GM18502 (cell line): ENCODE measurements around the gene CD200.
"Not testable (repeated sequence)": the region's sequence is repeated elsewhere in the genome, so short reads cannot be mapped to it uniquely, and the experiment has no call there.

Experiments used
- ATAC-seq: cut with Tn5 transposase; IDR thresholded peaks from one replicate; pipeline ENCODE4 v1.9.1; 2021; ENCODE audit warnings: mild to moderate bottlenecking; ENCODE audit not compliant: unreplicated experiment, poor library complexity

Gene CD200

GRCh38 chr3:112354642-112355306 is 21.8 kb downstream of the CD200 start:
- no peak for ATAC-seq

- no peak for ATAC-seq
Observed at GRCh38 chr3:112355307-112355687, 22.3 kb downstream of the CD200 start.

GRCh38 chr3:112357930-112358780 is 25.2 kb downstream of the CD200 start:
- ATAC-seq: peak; percentile 56

GRCh38 chr3:112360561-112360960 is 27.6 kb downstream of the CD200 start:
- no peak for ATAC-seq

GRCh38 chr3:112362221-112362620 is 29.3 kb downstream of the CD200 start:
- no peak for ATAC-seq

GRCh38 chr3:112364291-112364690 is 31.3 kb downstream of the CD200 start:
- ATAC-seq: peak; percentile 60

GRCh38 chr3:112365035-112365434 is 32.1 kb downstream of the CD200 start:
- no peak for ATAC-seq

- no peak for ATAC-seq
Observed at GRCh38 chr3:112365636-112366035, 32.7 kb downstream of the CD200 start.

- no peak for ATAC-seq
Observed at GRCh38 chr3:112366522-112366921, 33.6 kb downstream of the CD200 start.

- ATAC-seq: no peak
Observed at GRCh38 chr3:112371569-112371968, 38.6 kb downstream of the CD200 start.

GRCh38 chr3:112372396-112372795 is 39.4 kb downstream of the CD200 start:
- ATAC-seq: no peak

- no peak for ATAC-seq
Observed at GRCh38 chr3:112373476-112373875, 40.5 kb downstream of the CD200 start.

- no peak for ATAC-seq
Observed at GRCh38 chr3:112373924-112374323, 41.0 kb downstream of the CD200 start.

GRCh38 chr3:112374333-112374734 is 41.4 kb downstream of the CD200 start:
- ATAC-seq: no peak

GRCh38 chr3:112375117-112375516 is 42.2 kb downstream of the CD200 start:
- ATAC-seq: no peak

- no peak for ATAC-seq
Observed at GRCh38 chr3:112376241-112376911, 43.4 kb downstream of the CD200 start.

- ATAC-seq: no peak
Observed at GRCh38 chr3:112376992-112377391, 44.0 kb downstream of the CD200 start.

- ATAC-seq: no peak
Observed at GRCh38 chr3:112377568-112378071, 44.7 kb downstream of the CD200 start.

GRCh38 chr3:112378347-112378746 is 45.4 kb downstream of the CD200 start:
- ATAC-seq: not testable (repeated sequence)

GRCh38 chr3:112379020-112379690 is 46.2 kb downstream of the CD200 start:
- ATAC-seq: no peak
